Measurements from ENCODE around the gene SLC30A1.

GRCh38 chr1:211614615-211615014 is 35.7 kb upstream of the SLC30A1 start:
- TF ChIP-seq CTCF (IDR thresholded peaks at IDR 0.05; ENCODE audit: insufficient read depth, low read length, poor library complexity, severe bottlenecking) = no peak
- TF ChIP-seq EZH2phosphoT487 (conservative IDR thresholded peaks at IDR 0.05; ENCODE audit: low read length) = no peak

All from SU-DHL-6 (cell line).